H1 (cell line): ENCODE data around the gene TAP2. TPM values are rescaled to one million over a fixed set of nuclear protein-coding genes. Genes with fewer than 3 reads are reported as not detected.
A peak's percentile ranks its signal among the peaks of the same experiment; 100 is the strongest.

Experiments
- CTCF ChIA-PET: fragments of 300-600 bp; sonication (Branson Sonifier 250); formaldehyde crosslinking; loops from one replicate; lab custom pipeline; 2021; ENCODE audit not compliant: partially characterized antibody; lab: Charles Lee
- POLR2A ChIA-PET: fragments of 300-600 bp; sonication (Branson Sonifier 250); formaldehyde crosslinking; loops from one replicate; lab custom pipeline; 2021; ENCODE audit warnings: inconsistent platforms; ENCODE audit not compliant: partially characterized antibody; lab: Charles Lee
- DNase-seq, 2 experiments: peaks; one replicate each; pipeline versions ENCODE4 v3.0.0 to v3.0.0-alpha.2; 2010 to 2022; ENCODE audit warnings: low spot score in 2 of 2, low read depth in 1 of 2, mixed read lengths in 1 of 2
- FAIRE-seq: peaks from 2 replicates; lab custom pipeline; 2011; peaks lifted over from hg19 to GRCh38; lab: Jason Lieb, UNC
- H2AFZ ChIP-seq: 2 replicates; pipeline ENCODE4 v1.8.1; 2012; ENCODE audit warnings: low read length, inconsistent platforms
- H2AK5ac ChIP-seq: 2 replicates; pipeline ENCODE4 v1.6.1; 2013; ENCODE audit warnings: low read depth, low read length
- H2BK120ac ChIP-seq: replicated peaks from 2 replicates; pipeline ENCODE3; 2013; ENCODE audit warnings: low read depth, low read length, inconsistent platforms
- H2BK12ac ChIP-seq: 2 replicates; pipeline ENCODE4 v1.6.1; 2013; ENCODE audit warnings: low read depth, low read length
- H2BK15ac ChIP-seq: 2 replicates; pipeline ENCODE4 v1.6.1; 2013; ENCODE audit warnings: low read length
- H2BK20ac ChIP-seq: 2 replicates; pipeline ENCODE4 v1.6.1; 2013; ENCODE audit warnings: low read length
- H2BK5ac ChIP-seq: 2 replicates; pipeline ENCODE4 v1.6.1; 2013; ENCODE audit warnings: low read depth, low read length
- H3K14ac ChIP-seq: 2 replicates; pipeline ENCODE4 v1.6.1; 2013; ENCODE audit warnings: inconsistent platforms; ENCODE audit not compliant: insufficient read length
- H3K18ac ChIP-seq: 2 replicates; pipeline ENCODE4 v1.6.1; 2013; ENCODE audit warnings: low read length; ENCODE audit errors: extremely low read depth
- H3K23ac ChIP-seq: 2 replicates; pipeline ENCODE4 v1.6.1; 2013; ENCODE audit warnings: inconsistent platforms; ENCODE audit not compliant: insufficient read length
- H3K23me2 ChIP-seq: 2 replicates; pipeline ENCODE4 v1.6.1; 2013; ENCODE audit warnings: low read depth, low read length
- H3K27ac ChIP-seq: 2 replicates; pipeline ENCODE4 v1.6.1; 2011; ENCODE audit warnings: low read depth, low read length, inconsistent platforms
- H3K27me3 ChIP-seq, 4 experiments: replicated peaks in 1 of 4; 1 replicate in 1 of 4; 2 replicates in 3 of 4; pipeline versions ENCODE4 v1.6.1 to v1.8.1; 2011 to 2013; ENCODE audit warnings: low read length in 3 of 4, mild to moderate bottlenecking in 3 of 4, inconsistent platforms in 2 of 4, mixed read lengths in 2 of 4, moderate library complexity in 1 of 4; ENCODE audit not compliant: control insufficient read depth in 3 of 4, insufficient read depth in 3 of 4; ENCODE audit errors: extremely low read depth in 1 of 4
- H3K36me3 ChIP-seq, 4 experiments: 2 replicates each; pipeline versions ENCODE4 v1.6.1 to v1.8.1; 2011 to 2013; ENCODE audit warnings: mild to moderate bottlenecking in 4 of 4, low read length in 3 of 4, moderate library complexity in 2 of 4, control low read depth in 1 of 4, inconsistent platforms in 1 of 4; ENCODE audit not compliant: insufficient read depth in 4 of 4, control insufficient read depth in 2 of 4
- H3K4ac ChIP-seq: replicated peaks from 2 replicates; pipeline ENCODE3; 2013; ENCODE audit warnings: low read length, low read depth, mixed read lengths, inconsistent platforms; ENCODE audit not compliant: insufficient read length
- H3K4me1 ChIP-seq, 4 experiments: replicated peaks in 1 of 4; 1 replicate in 1 of 4; 2 replicates in 3 of 4; pipeline versions ENCODE4 v1.6.1 to v1.8.1; 2011 to 2013; ENCODE audit warnings: low read length in 3 of 4, inconsistent platforms in 2 of 4, mixed read lengths in 1 of 4; ENCODE audit not compliant: insufficient read depth in 4 of 4, control insufficient read depth in 3 of 4
- H3K4me2 ChIP-seq, 2 experiments: 2 replicates each; pipeline versions ENCODE4 v1.6.1 to v1.8.1; 2011 to 2013; ENCODE audit warnings: low read depth in 2 of 2, low read length in 2 of 2, control low read depth in 1 of 2, inconsistent platforms in 1 of 2, mild to moderate bottlenecking in 1 of 2; ENCODE audit not compliant: insufficient read depth in 1 of 2
- H3K4me3 ChIP-seq, 4 experiments: fragments of 200-600, 300-600 bp in 1 of 4; sonication (generic), shearing (Covaris generic), sonication (Bioruptor Twin) in 1 of 4; 2 replicates each; pipeline versions ENCODE4 v1.5.1 to v1.8.1; 2011 to 2016; ENCODE audit warnings: low read length in 4 of 4, low read depth in 3 of 4, control low read depth in 2 of 4, inconsistent platforms in 2 of 4, mild to moderate bottlenecking in 2 of 4, mixed read lengths in 1 of 4, moderate library complexity in 1 of 4; ENCODE audit not compliant: insufficient read depth in 2 of 4; ENCODE audit errors: extremely low read depth in 1 of 4
- H3K56ac ChIP-seq: replicated peaks from 2 replicates; pipeline ENCODE3; 2013; ENCODE audit warnings: low read depth, mild to moderate bottlenecking, mixed read lengths, low read length, inconsistent platforms; ENCODE audit not compliant: insufficient read length
- H3K79me1 ChIP-seq: 2 replicates; pipeline ENCODE4 v1.6.1; 2013; ENCODE audit warnings: low read depth, low read length, control low read depth
- H3K79me2 ChIP-seq, 2 experiments: 2 replicates each; pipeline versions ENCODE4 v1.6.1 to v1.8.1; 2012 to 2013; ENCODE audit warnings: low read length in 2 of 2, mild to moderate bottlenecking in 2 of 2, inconsistent platforms in 1 of 2; ENCODE audit not compliant: insufficient read depth in 2 of 2, control insufficient read depth in 1 of 2
- H3K9ac ChIP-seq, 4 experiments: replicated peaks in 1 of 4; 1 replicate in 1 of 4; 2 replicates in 3 of 4; pipeline versions ENCODE4 v1.6.1 to v1.8.1; 2011 to 2013; ENCODE audit warnings: low read depth in 3 of 4, low read length in 3 of 4, control low read depth in 2 of 4, mild to moderate bottlenecking in 2 of 4, moderate library complexity in 2 of 4, inconsistent platforms in 1 of 4; ENCODE audit errors: extremely low read depth in 1 of 4
- H3K9me3 ChIP-seq, 2 experiments: 2 replicates each; pipeline versions ENCODE4 v1.6.1 to v1.8.1; 2012 to 2013; ENCODE audit warnings: mild to moderate bottlenecking in 2 of 2, moderate library complexity in 2 of 2, control low read depth in 1 of 2, inconsistent platforms in 1 of 2, low read depth in 1 of 2, low read length in 1 of 2, mixed read lengths in 1 of 2; ENCODE audit not compliant: insufficient read depth in 2 of 2
- H4K20me1 ChIP-seq, 2 experiments: replicated peaks in 1 of 2; 2 replicates each; pipeline versions ENCODE3 to v1.8.1; 2011 to 2013; ENCODE audit warnings: inconsistent platforms in 2 of 2, low read length in 2 of 2, mild to moderate bottlenecking in 1 of 2; ENCODE audit not compliant: insufficient read depth in 2 of 2, control insufficient read depth in 1 of 2
- H4K5ac ChIP-seq: 2 replicates; pipeline ENCODE4 v1.6.1; 2013; ENCODE audit warnings: low read length, low read depth, mixed read lengths, inconsistent platforms; ENCODE audit not compliant: insufficient read length
- H4K8ac ChIP-seq: 2 replicates; pipeline ENCODE4 v1.8.0; 2013; ENCODE audit warnings: mild to moderate bottlenecking, moderate library complexity, low read length, inconsistent platforms; ENCODE audit not compliant: insufficient read depth; ENCODE audit errors: extremely low read depth
- H4K91ac ChIP-seq: replicated peaks from 2 replicates; pipeline ENCODE3; 2013; ENCODE audit warnings: low read length, mixed read lengths, inconsistent platforms; ENCODE audit not compliant: insufficient read length
- BACH1 ChIP-seq: IDR thresholded peaks from 2 replicates; pipeline ENCODE4 v1.6.1; 2012; ENCODE audit warnings: low read length, improper control_type of control experiment
- BCL11A ChIP-seq, 2 experiments: IDR thresholded peaks; one replicate each; pipeline ENCODE4 v1.6.1; 2011; ENCODE audit warnings: low read depth in 2 of 2, low read length in 2 of 2, mild to moderate bottlenecking in 2 of 2
- BRCA1 ChIP-seq: IDR thresholded peaks from 2 replicates; pipeline ENCODE4 v1.6.1; 2012; ENCODE audit warnings: low read depth, low read length, improper control_type of control experiment
- EP300 ChIP-seq, 2 experiments: IDR thresholded peaks; 1 replicate in 1 of 2; 2 replicates in 1 of 2; pipeline ENCODE4 v1.6.1; 2011 to 2012; ENCODE audit warnings: low read depth in 2 of 2, low read length in 2 of 2, mild to moderate bottlenecking in 2 of 2, borderline replicate concordance in 1 of 2, inconsistent platforms in 1 of 2, moderate library complexity in 1 of 2
- FOSL1 ChIP-seq: IDR thresholded peaks from 2 replicates; pipeline ENCODE4 v1.6.1; 2011; ENCODE audit warnings: mild to moderate bottlenecking, low read depth, low read length, moderate library complexity; ENCODE audit not compliant: insufficient read depth
- GABPA ChIP-seq: IDR thresholded peaks from 2 replicates; pipeline ENCODE4 v1.6.1; 2011; ENCODE audit warnings: mild to moderate bottlenecking, low read length, moderate library complexity, borderline replicate concordance; ENCODE audit not compliant: insufficient read depth
- SP2 ChIP-seq: IDR thresholded peaks from 2 replicates; pipeline ENCODE4 v1.6.1; 2012; ENCODE audit warnings: mild to moderate bottlenecking, low read length, inconsistent platforms
- TAF7 ChIP-seq: optimal IDR thresholded peaks from 2 replicates; pipeline ENCODE3; 2011; ENCODE audit warnings: low read depth, mild to moderate bottlenecking, inconsistent platforms, low read length, moderate library complexity, borderline replicate concordance
- WGBS, 2 experiments: shearing (Covaris generic) in 1 of 2; methylation state at CpG; one replicate each; pipeline versions ENCODE4 v1.1.6 to v1.1.7; 2013 to 2015; ENCODE audit warnings: low lambda C conversion rate in 2 of 2, mixed read lengths in 2 of 2, inconsistent platforms in 1 of 2, low coverage in 1 of 2, missing lambda C conversion rate in 1 of 2; ENCODE audit not compliant: insufficient replicate concordance in 2 of 2, insufficient coverage in 1 of 2, insufficient read length in 1 of 2; ENCODE audit errors: extremely low coverage in 1 of 2, missing lambda C conversion rate in 1 of 2; 5-methylcytosine and 5-hydroxymethylcytosine counted together
- polyA plus RNA-seq, 7 experiments: library from polyadenylated mRNA; depleted of rRNA in 3 of 7; stranded (reverse) in 5 of 7; unstranded in 2 of 7; fragments of >200 nt in 5 of 7; fragments of 200-250 nt in 2 of 7; gene quantifications; 1 replicate in 5 of 7; 2 replicates in 1 of 7; 4 replicates in 1 of 7; pipeline versions ENCODE4 v1.2.1 to v1.2.3, GENCODE V29; 2011 to 2013; ENCODE audit warnings: missing spikeins in 2 of 7, mixed read lengths in 2 of 7
- total RNA-seq: library from RNA; stranded (reverse); fragmentation: NEBNext Ultra II Directional; extraction: Animal tissue kit (Norgen Biotek cat#: 25700); gene quantifications from 2 replicates; pipeline ENCODE4 v1.2.1, GENCODE V29; 2021
- TF ChIP-seq, protein P1 (sequence below): IDR thresholded peaks from 2 replicates; pipeline ENCODE4 v1.6.1; 2011; ENCODE audit warnings: low read length, improper control_type of control experiment

TAP2 gene
- total and polyA plus RNA-seq, 2 of the 8 experiments (the other 6 are each of a cell fraction or from before 2014, with no cell fraction given) = 11.3 to 27.2 TPM

DNA sequence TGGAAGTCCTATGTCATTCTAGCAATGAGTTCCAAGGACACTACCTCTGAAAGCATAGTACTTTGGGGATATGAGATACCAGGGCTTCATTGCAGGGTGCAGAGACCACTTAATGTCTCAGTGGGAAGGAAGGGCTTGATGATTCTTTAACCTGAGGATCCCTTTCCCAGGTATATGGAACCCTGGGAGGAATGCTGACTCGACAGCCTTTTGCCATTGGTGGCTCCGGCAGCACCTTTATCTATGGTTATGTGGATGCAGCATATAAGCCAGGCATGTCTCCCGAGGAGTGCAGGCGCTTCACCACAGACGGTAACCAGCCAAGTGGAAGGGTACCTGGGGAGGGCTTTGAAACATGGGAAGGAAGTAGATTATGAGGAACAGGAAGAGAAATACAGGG, 19.7 kb upstream of the TAP2 start:
- no peak overlapping the region for H3K4ac ChIP-seq
- ChIA-PET POLR2A (interaction anchor here (1.2 to 2.6 kb wide), 2 partner anchors 19 to 113 kb away, joined by 4 to 10 read pairs; partner anchors contain the start of gene TAP2), CTCF (interaction anchor here (0.6 to 19.9 kb wide), 7 partner anchors 10 to 95 kb away, joined by 4 to 402 read pairs (median 5); partner anchors contain the start of genes HLA-DMA, PSMB8 and TAP2)
- no peaks in the 10 kb centered on the region for H3K9me3 ChIP-seq
- no peak overlapping the region for H2BK15ac ChIP-seq
- no peak overlapping the region for H3K9ac ChIP-seq
- H2BK20ac ChIP-seq = no peak overlapping the region
- H3K79me1 ChIP-seq = no peaks in the 10 kb centered on the region
- H4K5ac ChIP-seq = no peak overlapping the region
- no peak overlapping the region for H2AK5ac ChIP-seq
- H3K27me3 ChIP-seq = peaks cover 2 to 22% (median 18%) of the 10 kb centered on the region in 4 experiments
- no peak overlapping the region for H2BK5ac ChIP-seq
- peak overlapping the region; percentile 65; the same call in 1 of the 2 replicates for H4K8ac ChIP-seq
- H3K18ac ChIP-seq = no peak overlapping the region
- H3K4me3 ChIP-seq = no peak overlapping the region
- no peak for FAIRE-seq
- peaks cover 0 to 6% (median 1%) of the 10 kb centered on the region in 4 experiments; a peak in 6 of 7 replicates for H3K4me1 ChIP-seq
- no peak overlapping the region for H3K14ac ChIP-seq
- H3K56ac ChIP-seq = no peak overlapping the region
- WGBS, 2 experiments = 78% methylated on average over 5 of the region's 5 CpGs; no CpG with 5 or more reads in 1 of the 2 experiments
- H2AFZ ChIP-seq = no peak overlapping the region
- no peak overlapping the region for H3K27ac ChIP-seq
- no peak overlapping the region for H3K23ac ChIP-seq
- no peak overlapping the region for H2BK12ac ChIP-seq
- H2BK120ac ChIP-seq = no peak overlapping the region
- H3K79me2 ChIP-seq = no peaks in the 10 kb centered on the region
- H3K36me3 ChIP-seq = no peaks in the 10 kb centered on the region
- TF ChIP-seq BCL11A (IDR thresholded peaks at IDR 0.05; ENCODE audit: low read depth in 2 of 2, low read length in 2 of 2) (no peak), EP300 (IDR thresholded peaks at IDR 0.05; ENCODE audit: borderline replicate concordance in 1 of 2, low read depth in 2 of 2, low read length in 2 of 2) (no peak), BRCA1 (no peak), FOSL1 (no peak), SP2 (no peak), GABPA (no peak), TAF7 (no peak), BACH1 (no peak)
- TF ChIP-seq, protein P1, sequence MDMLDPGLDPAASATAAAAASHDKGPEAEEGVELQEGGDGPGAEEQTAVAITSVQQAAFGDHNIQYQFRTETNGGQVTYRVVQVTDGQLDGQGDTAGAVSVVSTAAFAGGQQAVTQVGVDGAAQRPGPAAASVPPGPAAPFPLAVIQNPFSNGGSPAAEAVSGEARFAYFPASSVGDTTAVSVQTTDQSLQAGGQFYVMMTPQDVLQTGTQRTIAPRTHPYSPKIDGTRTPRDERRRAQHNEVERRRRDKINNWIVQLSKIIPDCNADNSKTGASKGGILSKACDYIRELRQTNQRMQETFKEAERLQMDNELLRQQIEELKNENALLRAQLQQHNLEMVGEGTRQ = no peak
- no peaks in the 10 kb centered on the region for H4K20me1 ChIP-seq
- DNase-seq = no peak
- H4K91ac ChIP-seq = no peak overlapping the region
- peaks cover 8% of the 10 kb centered on the region; the same call in 1 of the 2 replicates for H3K23me2 ChIP-seq
- no peak overlapping the region for H3K4me2 ChIP-seq
